Mucosa of gallbladder (tissue), 1 donor: ENCODE results near the gene SPSB4. TPM values are rescaled to one million over a fixed set of nuclear protein-coding genes. Genes with fewer than 3 reads are reported as not detected.
"Not testable (repeated sequence)": the region's sequence is repeated elsewhere in the genome, so short reads cannot be mapped to it uniquely, and the experiment has no call there.

ENCODE experiments used
- DNase-seq: peaks from one replicate; pipeline ENCODE4 v3.0.0-alpha.2; 2020; ENCODE audit warnings: low spot score
- total RNA-seq: library from RNA; stranded (reverse); gene quantifications from one replicate; pipeline ENCODE4 v1.2.1, GENCODE V29; 2021
- donor health status: DM: no; HTN: no; CAD: no.

SPSB4 gene
- total RNA-seq, 1 donor from 2014 or later = 0.29 TPM

DNA sequence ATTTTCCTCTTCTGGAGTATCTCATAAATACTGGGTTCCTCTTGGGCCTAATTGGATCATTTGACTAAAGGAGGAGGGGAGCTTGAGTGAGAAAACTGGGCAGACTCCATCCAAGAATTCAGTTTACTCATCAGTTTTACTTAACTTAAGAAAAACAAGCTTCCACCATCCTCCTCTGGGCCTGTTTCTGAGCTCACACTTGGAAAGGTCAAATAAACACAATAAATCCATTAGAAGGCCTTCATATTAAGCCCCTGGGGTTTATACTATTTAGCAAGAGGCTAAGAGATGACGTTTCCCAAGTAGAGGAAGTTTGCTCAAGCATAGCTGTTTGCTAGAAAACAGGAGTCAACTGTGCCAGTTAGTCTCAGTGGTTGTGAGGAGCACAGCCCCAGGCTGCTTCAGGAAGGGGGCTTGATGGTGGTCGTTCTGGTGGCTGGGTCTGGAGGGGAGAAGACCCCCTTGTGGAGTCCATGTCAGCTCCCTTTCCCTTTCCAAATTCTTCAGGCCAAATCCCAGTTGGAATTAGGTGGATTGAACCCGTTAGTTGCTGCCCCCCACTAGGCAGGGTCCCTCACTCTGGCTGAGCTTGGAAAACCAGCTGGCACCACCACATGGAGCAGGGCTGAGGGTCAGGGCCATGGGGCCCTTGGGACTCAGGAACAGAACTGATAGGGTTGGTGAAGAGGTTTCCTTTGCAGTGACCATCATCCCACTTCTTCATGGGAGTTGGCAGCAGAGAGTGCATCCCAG, 64.8 kb downstream of the SPSB4 start:
- no peak for DNase-seq

DNA sequence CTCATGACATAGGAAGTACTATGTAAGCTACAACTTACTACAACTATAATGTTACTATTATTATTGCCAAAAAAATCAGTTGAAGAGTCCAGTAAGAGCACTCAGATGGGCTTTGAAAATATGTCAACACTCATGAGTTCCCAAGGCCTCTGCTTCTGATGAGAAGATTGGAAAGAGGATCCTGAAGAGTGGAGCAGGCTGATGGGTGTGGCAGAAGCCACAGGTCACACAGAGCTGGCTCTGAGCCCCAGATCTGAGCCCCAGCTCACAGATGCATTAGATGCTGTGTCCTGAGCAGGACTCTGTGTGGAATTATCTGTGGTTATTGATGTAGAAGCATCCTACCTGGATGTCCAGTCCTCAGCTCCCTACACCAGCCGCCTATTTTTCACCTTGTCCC, 65.6 kb downstream of the SPSB4 start:
- DNase-seq = no peak

DNA sequence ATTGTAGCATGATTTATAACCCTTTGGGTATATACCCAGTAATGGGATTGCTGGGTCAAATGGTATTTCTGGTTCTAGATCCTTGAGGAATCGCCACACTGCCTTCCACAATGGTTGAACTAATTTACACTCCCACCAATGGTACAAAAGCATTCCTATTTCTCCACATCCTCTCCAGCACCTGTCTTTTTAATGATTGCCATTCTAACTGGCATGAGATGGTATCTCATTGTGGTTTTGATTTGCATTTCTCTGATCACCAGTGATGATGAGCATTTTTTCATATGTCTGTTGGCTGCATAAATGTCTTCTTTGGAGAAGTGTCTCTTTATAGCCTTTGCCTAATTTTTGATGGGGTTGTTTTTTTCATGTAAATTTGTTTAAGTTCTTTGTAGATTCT, 66.8 kb downstream of the SPSB4 start:
- not testable (repeated sequence) for DNase-seq

DNA sequence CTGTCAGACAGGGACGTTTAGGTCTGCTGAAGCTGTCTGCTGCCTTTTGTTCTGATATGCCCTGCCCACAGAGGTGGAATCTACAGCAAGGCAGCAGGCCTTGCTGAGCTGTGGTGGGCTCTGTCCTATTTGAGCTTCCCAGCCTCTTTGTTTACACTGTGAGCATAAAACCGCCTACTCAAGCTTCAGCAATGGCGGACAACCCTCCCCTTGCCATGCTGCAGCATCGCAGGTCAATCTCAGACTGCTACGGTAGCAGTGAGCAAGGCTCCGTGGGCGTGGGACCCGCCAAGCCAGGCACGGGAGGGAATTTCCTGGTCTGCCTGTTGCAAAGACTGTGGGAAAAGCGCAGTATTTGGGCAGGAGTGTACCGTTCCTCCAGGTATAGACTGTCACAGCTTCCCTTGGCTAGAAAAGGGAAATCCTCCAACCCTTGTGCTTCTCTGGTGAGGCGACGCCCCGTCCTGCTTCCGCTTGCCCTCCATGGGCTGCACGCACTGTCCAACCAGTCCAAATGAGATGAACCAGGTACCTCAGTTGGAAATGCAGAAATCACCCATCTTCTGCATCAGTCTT, 71.4 kb downstream of the SPSB4 start:
- no peak for DNase-seq

DNA sequence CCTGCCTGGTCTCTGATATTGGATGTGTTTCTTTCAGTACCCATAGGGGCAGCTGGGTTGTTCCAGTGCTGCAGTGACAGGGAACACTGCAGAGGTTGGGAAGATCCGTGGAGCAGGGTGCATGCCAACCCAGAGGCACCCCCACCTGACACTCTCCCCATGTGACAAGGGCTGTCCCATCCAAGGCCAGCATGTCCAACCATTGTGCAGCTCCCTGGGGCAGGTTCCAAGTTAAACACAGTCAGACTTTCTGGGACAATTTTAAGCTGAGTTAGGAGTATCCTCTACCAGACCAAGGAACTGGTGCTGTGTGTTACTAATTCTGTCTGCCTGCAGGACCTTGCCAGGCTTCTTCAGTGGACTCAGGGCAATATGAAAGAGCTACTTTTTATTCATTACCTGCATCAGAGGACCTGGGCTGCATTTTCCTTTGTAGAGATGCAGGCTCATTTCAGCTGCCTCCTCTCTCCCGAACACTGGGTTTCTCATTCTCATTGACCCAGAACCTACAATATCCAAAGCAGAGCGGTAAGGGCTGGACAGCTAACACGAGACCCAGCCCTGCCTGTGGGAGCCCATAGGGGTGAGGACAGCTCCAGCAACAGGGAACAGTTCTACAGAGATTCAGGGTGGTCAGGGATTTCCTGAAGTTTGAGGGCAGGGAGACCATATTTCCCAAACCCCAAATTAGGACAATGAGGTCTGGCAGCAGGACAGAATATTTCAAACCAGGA, 72.7 kb downstream of the SPSB4 start:
- no peak for DNase-seq

DNA sequence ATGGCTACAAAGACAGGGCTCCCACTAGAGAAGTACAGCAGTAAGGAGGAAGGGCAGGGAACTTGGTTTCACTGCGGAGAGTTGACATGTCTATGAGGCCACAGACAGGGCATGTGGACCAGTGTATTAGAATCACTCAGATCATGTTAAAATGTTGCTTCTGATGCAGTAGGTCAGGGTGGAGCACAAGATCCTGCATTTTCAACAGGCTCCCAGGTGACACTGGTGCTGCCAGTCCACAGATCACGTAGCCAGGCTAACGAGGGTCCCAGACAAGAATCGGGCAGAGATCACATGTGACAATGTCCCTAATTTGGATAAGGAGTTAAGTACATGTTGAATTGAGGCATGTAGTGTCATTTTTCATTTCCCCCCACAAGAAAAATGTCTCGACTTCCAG, 73.6 kb downstream of the SPSB4 start:
- no peak for DNase-seq

DNA sequence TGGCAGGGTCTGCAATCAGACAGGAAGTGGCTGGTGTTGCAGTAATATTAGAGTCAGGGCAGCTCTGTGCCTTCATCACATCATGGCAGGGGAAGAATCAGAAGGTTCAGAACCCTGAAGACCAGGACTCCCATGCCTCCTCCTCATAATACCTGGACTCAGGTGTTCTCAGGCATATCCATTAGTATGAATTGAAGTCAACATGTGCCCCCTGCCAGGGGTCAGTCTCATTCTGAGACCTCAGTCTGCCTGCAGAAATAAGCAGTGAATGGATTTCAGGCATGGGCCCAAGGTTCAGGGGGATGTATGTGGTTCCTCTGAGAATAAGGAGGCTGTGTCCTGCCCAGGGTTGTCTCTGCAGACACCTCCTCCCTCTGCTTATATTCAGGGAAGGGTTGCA, 74.2 kb downstream of the SPSB4 start:
- no peak for DNase-seq

DNA sequence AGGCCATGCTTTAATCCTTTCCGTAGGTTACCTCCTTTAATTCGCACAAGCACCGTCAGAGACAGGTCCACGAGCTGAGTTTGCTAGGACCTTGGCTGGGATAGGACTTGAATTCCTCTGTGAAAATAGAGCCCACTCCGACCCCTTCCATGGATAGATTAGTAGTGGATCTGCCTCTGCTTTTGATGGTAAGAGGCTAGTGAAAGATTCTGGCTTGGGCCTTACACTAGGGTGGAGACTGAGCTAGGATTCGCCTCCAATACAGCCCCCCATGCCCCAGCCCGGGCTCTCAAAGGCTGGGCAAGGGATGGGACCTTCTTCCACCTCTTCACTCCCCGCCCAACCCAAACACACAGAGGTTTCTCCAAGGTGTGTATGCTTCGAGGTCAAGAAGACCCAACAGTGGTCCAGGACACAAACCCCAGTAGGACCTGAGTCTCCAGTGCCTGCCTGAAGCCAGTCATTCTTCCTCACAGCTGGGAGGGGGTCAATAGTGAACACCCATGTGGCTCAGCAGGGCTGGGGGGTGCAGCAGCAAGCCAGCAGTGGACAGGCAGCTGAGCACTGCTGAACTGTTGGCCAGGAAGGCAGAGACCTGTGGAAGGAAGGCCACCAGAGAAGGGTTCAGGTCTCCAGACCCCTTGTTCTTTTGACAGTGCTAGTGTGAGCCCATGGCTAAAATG, 75.7 kb downstream of the SPSB4 start:
- DNase-seq = no peak

DNA sequence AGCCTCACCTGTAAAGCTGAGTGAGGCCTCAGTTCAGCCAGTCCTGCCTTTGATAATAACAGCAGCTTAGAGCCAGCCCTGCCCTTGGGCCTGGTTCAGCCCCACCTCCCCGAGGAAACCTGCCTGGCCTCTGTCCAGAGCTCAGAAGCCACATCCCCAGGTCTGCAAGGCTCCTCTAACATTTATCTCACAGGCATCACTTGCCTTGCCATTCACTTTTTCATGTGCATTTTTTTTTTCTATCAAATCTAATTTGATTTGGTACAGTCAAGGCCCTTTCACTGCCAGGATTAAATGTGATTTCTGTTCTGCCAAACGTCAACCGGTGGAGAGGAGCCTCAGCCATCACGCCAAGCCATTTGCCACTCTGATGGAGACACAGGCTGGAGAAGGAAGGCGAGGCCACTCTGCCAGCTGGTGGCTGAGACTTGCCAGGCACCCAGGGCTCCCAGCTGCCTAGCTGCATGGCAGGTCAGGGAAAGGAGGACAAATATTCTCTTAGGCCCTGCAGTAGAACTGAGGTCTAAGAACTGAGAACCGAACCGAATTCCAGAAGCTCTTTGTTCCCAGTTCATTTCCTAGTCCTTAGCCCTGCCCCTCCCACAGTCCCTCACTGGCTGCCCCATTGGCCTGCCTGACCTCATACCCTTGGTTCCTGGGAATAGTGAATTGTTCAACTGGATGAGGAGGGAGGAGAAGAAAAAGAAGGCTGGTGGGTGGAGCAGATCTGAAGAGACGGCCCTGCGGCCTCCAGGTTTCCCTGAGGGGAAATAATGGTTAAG, 76.4 kb downstream of the SPSB4 start:
- DNase-seq = no peak

DNA sequence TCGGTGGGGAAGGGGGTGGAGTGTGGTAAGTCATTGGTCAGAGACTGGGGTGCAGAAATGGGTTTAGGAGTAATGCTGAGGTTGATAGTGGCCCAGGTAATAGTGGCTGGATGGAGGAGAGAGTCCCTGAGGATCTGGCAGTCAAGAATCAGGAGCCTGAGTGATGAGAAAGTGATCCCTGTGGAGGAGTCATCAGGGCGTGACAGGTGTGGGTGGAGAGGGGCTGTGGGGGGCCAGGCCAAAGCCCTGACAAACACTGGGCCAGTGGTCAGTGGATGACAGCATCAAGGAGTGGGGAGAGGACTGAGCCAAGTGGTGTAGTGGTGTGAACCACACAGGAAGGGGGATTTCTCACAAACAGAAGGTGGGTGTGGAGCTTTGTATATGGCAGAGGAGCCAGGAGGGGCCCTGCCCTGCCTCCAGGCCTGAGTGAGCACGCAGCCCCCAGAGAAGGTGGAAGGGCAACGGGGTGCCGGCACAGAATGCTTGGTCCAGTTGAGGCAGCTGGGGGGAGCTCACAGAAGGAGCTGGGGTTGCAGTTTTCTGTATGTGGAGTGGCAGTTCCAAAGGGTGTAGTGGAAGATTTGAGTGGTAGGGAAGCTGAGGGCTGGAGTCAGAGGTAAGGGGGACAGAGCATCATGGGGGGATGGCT, 77.1 kb downstream of the SPSB4 start:
- DNase-seq = no peak

DNA sequence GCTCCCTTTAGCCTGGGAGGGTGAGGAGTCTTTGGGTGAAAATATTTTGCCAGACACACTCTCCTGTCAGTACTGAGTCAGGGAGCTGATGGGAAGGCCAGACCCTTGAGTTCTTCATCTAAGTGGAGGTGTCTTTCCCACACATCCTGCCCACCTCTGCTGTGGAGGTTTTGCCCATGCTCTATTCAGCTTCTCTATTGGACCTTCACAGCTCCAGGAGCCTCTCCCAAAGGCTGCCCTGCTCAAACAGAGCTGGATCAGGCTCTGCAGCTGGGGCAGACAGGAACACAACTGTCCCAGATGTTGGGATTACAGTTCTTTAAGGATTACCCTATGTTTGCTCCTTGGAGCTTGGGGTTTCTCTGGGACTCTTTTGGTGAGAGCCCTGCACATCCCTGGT, 77.9 kb downstream of the SPSB4 start:
- no peak for DNase-seq

DNA sequence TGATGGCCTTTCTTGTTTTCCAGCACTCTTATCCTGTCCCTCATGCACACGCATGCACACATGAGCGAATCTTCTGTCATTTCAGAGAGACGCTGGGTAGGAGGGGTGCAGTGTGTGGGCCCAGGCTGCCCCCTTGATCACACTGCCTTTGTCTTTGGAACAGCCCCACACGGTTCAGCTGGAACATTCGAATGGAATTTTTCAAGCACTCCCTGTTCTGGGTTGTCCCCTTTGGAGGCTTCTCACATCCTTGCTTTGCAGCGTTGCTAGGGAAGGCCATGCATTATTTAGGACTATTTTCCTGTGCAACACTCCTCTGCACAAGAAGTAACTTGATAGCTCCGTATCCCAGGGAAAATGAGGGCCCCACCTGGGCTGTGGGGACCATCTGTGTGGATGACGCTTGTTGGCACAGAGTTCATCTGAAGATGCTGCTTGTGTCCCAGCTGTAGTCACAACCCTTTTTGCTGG, 78.4 kb downstream of the SPSB4 start:
- DNase-seq = no peak

DNA sequence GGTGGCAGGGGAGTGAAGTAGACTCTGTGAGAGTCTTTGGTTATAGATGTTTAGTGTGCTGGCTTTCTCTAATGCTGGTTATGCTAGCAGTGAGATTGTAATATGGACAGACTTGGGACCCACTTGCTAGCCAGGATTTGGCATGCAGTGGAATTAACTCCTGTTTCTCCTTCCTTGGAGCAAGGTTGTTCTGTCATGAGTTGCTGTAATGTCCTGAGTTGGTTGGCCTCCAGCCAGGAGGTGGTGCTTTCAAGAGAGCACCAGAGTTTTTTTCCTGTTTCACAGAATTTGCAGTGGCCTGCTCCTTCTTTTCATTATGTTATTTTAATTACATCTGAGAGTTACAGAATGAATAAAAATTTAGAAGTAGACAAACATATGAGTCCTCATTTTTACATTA, 92.4 kb downstream of the SPSB4 start:
- DNase-seq = no peak

DNA sequence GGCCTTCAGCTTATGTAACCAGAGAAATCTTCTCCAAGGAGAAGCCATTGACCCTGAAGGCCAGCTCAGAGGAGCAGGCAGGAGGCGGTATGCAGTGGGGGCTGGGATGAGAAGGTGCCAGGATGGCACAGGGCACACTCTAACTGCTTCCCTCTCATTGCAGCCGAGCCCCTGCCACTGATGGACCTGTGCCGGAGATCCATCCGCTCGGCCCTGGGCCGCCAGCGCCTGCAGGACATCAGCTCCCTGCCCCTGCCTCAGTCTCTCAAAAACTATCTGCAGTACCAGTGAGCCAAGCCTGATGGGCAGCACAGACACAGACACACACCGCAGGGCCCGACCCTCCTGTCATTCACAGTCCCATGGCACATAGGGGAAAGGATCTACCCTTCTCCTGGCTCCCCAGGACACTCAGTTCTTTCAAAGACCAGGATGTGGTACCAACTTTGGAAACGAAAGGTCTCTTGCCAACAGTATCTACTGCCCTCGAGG, 95.9 kb downstream of the SPSB4 start:
- no peak for DNase-seq

DNA sequence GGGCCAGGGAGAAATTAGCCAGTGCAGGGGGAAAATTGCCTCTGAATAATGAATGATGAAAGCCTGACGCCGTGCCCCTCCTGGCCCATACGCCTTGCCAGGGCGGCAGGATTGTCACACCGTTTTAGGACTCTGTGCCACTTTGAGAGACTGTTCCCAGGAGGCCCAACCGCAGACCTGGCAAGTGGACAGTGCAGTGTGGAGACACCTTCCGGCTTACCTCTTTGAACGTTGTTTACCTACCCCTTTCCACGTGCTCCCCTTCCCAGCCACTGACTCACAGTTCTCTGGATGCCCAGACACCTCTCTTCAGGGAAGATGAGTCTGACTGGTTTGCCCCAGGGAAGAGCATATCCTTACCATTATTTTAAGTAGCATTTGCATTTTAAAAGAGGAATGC, 96.5 kb downstream of the SPSB4 start:
- DNase-seq = peak; percentile 19

DNA sequence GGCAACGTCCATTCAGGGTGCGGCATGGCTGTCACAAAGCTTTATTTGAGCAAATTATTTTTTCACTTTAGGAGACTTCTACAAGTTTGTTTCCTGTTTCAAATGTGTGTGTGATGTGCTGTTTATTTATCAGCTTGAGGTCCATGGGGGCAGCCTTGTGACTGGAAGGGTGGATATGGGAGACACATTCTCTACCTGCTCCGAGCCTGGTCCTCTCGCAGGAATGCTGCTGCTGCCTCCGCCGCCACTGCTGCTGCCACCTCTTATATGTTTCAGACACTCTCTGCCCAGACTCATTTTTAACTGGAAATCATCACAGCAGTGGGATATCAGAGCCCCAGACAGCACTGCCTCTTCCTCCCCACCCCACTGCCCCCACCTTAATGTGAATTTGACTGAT, 97.0 kb downstream of the SPSB4 start:
- DNase-seq = no peak

DNA sequence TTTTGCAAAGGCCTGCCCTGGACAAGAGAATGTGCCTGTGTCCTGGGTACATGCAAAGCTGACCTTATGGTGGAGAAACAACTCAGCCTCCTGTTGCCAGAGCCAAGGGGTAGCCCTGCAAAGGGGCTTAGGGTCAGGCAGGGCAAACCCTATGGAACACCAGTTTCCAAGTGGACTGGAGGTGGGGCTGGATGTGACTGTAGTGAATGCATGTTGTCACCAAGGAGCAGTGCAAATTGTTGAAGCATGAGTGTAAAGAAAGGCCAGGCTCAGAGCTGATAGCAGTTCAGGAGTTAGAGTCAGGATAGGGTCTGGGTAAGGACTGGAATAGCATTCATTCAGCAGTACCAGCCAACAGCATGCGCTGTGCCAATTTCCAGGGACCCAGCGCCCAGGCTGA, 97.6 kb downstream of the SPSB4 start:
- DNase-seq = no peak

DNA sequence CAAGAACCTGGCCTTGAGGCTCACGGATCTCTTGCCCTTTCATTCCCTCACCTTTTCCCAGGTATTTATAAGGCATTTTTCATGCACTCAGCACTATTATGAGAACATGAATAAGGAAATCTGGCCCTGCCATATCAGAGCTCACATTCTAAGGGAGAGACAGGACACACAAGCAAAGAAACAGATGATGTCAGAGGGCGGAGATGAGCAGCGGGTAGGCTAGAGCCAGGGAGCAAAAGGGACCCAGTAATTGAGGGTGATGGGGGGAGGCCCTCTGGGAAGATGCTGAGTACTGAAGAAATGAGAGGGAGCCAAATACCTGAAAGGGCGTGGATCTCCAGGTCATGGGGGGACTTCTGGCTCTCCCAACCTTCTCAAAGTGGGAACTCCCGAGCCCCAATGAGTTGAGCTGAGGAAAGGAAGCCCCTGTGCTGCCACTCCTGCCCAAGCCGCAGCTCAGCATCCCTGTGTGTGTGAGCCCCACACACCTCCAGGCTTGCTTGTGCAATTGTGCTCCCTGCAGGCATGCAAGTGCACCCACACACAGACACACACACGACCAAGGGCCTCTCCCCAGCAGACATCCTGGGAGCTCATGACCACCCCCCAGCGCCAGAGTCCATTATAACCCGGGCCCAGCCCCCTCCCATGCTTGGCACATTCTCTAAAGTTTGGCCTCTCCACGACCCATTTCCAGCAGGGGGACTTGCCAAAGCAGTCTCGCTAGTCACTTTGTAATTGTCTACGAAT, 99.1 kb downstream of the SPSB4 start:
- DNase-seq = no peak

DNA sequence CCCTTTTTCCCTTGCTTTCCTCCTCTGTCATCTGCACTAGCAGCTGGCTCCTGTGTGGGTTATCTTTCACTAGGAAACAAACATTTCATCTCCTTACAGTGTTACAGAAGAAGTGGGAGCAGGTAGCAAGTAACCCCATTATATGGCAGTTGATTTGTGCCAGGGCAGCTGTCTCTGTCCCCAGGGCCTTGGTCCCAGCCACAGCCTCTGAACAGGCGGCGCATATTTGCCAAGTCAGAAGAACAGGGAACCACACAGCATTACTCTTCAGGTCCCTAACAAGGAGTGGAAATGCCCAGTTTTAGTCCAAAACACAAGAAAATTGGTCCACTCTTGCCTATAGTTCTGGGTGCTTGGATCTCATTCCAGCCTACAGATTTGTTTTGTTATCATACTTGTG, 99.8 kb downstream of the SPSB4 start:
- DNase-seq = no peak

DNA sequence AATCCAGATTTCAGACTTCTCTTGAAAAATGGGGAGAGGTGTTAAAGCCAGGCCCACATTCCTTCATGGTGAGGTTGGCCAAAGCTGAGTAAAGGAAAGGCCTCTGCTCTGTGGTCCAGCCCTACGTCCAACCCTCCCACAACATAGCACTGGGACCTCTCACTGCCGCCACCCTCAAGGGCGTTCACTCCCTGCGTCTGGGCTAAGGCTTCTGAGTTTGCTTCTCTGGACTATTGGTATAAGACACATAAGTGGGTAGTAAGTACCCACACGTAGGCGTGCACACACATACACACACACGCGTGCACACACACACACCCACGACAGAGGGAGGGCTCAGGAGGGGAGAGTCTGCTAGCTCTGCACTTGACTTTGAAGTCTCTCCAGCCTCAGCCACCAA, 100.3 kb downstream of the SPSB4 start:
- no peak for DNase-seq
